ENCODE measurements around the gene CBFA2T3.
A peak's percentile ranks its signal among the peaks of the same experiment; 100 is the strongest.

CBFA2T3 gene

DNA sequence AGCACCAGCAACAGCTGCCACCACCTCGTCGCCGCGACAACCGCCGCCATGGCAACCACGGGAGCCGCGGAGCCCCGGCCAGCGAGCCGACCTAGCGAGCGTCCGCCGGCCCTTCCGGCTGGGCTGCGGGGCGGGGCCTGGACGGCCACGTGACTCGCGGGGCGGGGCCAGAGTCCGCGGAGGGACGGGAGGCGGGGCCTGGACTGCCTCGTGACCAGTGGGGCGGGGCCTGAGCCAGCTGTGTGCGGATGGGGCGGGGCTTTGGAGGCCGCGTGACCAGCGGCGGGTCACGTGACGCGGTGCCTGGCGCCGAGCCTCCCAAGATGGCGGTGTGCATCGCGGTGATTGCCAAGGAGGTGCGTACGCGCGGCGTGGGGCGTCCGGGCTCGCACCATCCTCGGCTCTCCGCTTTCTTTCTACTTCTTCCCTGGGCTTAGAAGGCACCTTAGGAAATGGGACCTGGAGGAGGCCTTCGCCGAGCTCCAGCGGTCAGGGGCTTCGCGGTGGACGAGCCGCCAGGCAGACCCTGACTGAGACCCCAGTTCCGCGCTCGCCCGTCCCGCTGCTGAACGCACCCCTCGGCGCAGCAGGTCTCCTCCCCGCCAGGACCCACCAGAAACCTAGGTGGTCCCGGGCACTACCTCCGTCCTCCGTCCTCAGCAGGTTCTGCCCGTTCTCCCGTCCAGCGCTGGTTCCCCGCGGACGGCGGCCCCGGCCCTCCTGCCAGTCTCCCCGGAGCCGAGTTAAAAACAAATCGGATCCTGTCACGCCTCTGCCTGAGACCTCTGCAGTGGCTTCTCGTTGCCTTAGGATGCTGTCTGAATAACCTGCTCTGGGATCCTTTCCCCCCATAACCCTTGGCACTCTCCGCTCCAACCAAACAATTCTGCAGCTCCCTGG, 119.9 kb downstream of the CBFA2T3 start, which contains the start of the genes GALNS and TRAPPC2L:
Gene GALNS, minus strand, starts transcription at position 120 of the 900 bp plus-strand sequence. Its CDS starts 70 bp downstream, at position 50.
Gene TRAPPC2L, plus strand, starts transcription at position 300 of the 900 bp plus-strand sequence. Its CDS starts 24 bp downstream, at position 324.
- peak; percentile 99 for DNase-seq (ENCODE audit: low read depth)

DNA sequence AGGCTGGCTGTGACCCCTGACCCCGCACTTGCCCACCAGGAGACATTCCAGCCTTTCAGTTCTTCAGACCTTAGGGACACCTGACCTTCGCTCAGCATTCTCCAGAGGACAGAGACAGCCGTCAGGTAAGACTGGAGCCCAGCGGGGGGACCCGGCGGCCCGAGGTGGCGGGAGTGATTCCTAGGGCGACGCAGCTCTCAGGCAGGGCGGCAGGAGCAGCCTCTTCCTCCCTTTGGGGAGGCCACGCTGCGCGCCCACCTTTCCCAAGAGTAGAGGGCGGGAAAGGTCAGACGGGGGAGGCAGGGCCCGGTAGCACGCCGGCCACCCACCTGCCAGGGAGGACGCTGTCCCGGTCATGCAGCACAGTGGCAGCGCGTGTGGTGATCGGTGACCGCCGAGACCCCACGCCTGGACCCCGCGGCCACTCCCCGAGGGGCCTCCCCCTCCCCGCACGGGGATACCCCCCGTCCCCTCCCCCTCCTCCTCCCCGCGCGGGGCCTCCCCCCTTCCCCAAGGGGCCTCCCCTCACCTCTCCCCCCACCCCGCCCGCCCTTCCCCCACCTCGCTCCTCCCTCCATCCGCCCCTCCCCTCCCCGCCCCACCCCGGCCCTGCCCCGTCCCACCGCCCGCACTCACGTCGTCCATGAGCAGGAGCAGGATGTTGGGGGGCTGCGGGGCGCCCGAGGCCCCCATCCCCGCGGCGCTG, 120.7 kb downstream of the CBFA2T3 start:
- DNase-seq (ENCODE audit: low read depth), result no peak

DNA sequence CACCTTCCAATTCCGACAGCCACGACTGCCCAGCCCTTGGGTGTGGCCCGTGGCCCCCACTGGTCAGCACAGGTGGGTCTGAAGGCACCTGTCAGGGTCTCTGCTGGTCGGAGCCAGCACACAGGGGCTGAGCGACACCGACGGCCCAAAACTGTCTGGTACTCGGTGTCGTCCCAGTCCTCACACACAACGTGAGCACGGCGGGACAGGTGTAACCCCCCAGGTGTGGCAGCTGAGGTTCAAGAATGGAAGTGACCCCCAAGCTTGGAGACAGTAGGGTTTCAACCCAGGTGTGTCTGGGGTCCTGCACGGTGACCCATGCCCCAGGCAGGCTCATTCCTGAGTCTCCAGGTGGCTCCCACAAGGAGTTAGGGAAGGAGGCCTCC, 121.3 kb downstream of the CBFA2T3 start:
- no peak for DNase-seq (ENCODE audit: low read depth)

DNA sequence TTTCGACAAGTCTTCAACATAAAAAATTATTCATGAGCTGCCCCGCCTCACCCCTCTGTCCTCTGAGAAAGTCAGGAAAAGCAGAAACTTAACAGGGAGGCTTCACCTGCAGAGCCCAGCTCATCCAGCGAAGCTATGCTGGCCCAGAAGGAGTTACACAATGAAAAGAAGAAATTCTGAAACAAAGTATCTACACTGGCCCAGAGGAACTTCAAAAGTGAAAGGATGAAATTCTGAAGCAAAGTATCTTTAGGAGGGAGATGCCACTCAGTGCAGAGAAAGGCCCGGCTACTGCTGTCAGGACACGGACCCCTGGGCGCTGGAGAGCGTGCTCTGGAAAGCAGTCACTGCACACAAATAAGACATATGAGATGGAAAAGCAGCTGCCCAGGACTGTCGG, 121.8 kb downstream of the CBFA2T3 start:
- DNase-seq (ENCODE audit: low read depth), result no peak

DNA sequence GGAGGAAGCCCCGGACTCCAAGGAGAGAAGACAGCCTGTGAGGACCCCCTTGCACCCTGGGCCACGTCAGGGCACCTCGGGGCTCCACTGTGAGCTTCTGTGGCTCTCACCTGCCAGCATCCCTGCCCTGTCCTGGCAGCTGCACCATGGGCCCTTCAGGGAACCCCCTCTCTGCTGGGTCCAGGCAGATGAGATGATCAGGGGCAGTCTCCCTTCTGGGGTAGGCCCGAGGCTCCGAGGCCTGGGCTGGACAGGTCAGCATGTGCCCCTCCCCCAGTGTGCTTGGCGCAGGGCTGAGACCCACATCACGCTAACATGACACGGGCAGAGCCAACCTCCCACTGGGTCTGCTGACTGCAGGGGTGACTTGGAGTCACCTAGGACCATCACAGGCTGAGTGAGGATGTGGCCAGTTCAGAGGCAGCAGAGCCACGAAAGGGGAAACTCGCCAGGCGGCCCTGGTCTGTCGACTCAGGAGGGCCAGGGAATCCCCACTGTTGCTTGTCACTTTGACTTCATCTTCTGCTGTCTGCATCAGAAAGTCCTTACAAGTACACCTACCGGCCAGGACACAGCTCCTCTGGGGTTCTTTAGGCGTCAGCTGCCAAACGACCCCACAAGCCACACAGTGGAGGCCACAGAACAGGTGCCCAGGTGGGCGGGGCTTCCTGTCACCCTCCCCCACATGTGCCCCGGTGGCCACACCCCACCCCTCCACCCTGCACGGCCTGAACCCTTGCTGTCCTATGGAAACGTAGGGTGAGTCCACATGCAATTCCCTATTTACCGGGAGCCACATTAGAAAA, 122.5 kb downstream of the CBFA2T3 start:
- no peak for DNase-seq (ENCODE audit: low read depth)

DNA sequence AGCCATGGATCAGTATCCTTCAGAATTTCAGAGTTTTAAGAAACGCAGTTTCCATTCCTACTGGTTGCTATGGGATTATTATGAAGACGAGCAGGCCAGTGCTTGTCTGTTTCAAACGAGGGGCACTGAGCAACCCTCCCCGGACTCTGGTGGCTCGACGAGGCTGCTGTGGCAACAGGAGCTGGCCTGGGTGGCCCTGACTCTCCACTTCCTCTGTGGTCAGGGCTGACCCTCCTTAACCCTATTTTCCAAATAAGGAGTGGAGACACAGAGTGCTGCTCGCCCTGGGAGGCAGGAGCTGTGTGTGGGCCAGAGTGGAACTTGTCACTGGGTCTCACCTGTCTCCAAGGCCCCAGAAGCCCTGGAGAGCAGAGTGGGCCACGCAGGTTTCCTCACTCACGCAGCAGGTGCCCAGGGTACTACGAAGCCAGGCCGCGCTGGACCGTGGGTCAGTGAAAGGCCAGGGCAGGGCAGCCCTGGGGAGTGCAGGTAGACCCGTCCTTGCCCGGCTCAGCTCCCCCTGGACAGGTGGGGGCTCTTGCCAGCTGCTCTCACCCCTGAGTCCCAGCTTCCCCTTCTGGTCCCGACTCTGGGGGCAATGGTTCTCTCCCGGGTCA, 123.6 kb downstream of the CBFA2T3 start:
- DNase-seq (ENCODE audit: low read depth), result no peak

DNA sequence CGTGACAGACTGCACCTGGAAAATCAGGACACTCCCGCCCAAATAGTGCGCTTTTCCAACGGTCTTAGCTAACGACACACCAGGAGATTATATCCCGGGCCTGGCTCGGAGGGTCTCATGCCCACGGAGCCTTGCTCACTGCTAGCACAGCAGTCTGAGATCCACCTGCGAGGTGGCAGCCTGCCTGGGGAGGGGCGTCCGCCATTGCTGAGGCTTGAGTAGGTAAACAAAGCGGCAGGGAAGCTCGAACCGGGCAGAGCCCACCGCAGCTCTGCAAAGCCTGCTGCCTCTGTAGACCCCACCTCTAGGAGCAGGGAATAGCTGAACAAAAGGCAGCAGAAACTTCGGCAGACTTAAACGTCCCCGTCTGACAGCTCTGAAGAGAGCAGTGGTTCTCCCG, 125.4 kb downstream of the CBFA2T3 start:
- DNase-seq (ENCODE audit: low read depth), result no peak

DNA sequence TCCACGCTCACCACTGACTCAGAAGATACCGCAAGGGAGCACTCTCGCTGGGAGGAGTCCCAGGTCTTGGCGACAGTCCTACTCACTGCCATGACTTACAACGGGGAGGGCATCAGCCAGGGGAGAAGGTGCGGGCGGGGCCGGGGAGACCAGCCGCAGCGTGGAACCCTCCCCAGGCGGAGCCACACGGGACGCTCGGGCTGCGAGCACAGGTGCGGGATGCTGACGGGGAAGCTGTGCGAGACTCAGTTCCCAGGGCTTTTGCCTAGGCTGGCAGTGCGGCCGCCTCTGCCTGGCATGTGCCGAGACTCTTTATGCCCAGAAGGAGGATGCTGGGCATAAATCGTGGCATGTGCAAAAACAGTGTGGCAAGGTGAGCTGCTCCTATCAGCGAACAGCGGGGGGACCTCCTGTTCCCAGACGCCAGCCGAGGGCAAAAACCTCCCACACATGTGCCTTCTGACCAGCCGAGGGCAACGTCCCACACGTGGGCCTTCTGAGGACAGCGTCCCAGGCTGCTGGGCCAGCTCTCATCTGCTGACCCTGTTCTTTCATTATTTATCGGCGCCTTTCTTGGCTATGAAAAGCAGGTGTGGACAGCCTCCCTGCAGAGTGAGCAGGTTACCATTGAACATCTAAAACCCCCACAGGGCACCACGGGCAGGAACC, 126.3 kb downstream of the CBFA2T3 start:
- no peak for DNase-seq (ENCODE audit: low read depth)

DNA sequence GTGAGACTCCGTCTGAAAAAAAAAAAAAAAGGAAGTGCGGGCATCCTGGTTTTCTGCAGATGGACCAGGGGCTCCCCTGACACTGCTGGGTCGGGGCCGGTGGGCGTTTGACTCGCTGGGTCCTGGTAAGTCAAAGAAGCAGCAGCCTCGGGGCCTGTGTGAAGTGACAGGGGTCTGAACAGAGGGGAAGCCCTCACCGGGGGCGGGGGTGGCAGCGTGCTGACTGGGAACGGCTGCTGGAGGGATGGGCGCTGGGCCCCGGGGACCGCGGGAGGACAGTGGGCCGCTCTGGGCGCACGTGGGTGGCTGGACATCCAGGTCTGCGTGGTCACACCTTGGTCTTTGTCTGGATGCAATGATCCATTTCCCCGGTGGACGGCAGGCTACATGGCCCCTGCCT, 128.4 kb downstream of the CBFA2T3 start:
- DNase-seq (ENCODE audit: low read depth), result no peak

DNA sequence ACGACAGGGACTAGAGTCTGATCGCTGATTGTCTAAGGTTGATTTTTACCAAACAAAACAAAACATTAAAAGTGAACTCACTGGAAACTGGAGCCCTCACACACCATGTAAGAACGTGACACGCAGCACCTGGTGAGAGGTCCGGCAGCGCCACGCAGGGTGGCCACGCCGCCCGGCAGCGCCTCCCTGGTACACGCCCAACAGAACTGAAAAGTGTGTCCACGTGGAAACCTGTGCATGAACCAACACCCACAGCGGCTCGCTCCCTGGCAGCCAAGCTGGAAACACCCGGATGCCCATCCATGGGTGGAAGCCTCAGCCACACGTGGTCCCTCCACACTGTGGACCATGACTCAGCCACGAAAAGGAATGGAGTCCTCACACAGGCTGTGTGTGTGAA, 129.4 kb downstream of the CBFA2T3 start:
- DNase-seq (ENCODE audit: low read depth), result no peak

DNA sequence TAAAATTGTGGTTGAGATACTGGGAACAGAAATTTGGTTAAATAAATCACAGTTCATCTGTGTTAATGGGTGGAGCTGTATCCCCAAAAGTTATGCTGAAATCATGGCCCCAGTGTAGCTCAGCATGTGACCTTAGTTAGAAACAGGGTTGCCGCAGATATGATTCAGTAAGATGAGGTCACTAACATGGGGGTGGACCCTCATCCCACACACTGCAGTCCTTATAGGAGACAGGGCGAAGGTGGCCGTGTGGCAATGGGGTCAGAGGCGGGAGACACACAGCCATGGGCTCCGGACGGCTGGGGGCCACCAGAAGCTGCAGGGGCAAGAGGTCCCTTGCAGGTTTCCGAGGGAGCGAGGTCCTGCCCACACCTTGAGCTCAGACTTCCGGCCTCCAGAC, 130.9 kb downstream of the CBFA2T3 start:
- no peak for DNase-seq (ENCODE audit: low read depth)

DNA sequence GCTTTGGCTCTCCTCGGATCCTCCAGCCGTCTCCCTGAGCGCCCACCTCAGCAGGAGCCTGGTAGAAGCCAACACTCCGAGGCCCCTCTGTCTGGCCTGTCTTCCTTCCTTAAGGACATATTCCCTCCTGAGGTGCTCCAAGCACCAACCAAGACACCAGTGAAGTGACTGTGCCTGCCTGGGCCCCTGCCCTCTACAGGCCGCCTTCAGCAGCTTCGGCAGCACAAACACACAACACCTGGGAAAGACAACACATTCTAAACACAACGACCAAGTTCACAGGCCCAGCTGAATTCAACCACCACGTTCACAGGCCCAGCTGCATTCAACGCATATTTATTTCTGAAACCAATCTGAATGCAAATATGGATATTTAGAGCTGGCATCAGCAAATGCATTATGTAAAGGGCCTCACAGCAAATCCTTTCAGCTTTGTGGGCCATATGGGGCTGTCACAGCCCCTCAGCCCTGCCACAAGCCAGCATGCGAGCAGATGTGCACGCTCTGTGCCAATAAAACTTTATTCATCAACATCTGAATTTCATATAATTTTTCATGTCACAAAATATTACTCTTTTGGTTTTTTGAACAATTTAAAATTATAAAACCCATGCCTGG, 132.5 kb downstream of the CBFA2T3 start:
- DNase-seq (ENCODE audit: low read depth), result no peak

DNA sequence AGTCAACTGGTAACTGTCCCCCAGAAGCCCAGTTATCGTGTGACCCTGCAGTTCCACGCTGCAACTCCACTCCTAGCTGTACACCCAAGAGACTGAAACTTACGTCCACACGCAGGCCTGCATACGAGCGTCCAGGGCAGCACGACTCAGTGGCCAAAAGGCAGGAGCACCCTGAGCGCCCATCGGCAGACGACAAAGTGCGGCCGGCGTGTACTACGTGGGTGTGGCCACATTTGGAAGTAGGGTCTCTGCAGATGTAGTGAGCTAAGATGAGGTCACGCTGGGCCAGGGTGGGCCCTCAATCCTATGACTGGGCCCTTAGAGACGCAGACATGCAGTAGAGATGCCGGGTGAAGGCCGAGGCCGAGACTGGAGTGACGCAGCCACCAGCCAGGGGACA, 133.8 kb downstream of the CBFA2T3 start:
- no peak for DNase-seq (ENCODE audit: low read depth)

DNA sequence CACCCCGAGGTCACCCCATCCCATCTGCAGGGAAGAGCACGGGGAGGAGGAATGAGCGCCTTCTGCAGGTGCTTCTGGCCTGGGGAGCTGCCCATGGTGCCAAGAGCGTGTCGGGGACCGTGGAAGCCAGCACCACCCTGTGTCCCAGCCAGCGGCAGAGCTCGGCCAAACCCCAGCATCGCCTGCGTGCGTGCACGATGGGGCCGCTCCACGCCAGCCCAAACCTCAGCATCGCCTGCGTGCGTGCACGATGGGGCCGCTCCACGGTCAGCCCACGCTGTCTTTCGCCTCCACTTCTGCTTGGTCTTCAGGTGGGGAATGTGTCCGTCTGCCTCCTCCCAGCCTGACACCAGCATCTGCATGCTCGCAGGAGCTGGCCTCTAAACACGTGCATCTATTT, 134.2 kb downstream of the CBFA2T3 start:
- no peak for DNase-seq (ENCODE audit: low read depth)

DNA sequence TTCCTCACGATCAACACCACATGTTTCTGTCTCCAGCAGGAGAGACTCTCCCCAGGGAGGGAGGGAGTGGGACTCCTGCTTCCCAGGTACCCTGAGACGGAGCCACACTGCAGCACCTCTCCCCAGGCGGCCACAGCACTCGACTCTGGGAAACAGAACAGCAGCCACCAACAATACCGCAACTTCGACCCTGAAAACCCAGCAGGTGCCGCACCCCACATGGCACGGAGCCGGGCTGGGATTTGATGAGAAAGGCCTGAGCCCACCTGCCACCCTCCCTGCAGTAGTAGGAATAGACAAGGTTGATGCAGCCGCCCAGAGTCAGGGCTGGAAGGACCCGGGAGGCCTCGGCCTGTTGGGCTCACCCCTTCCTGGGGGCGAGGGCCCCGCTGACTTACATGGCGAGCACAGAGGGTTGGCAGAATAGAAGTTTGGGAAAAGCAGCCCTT, 134.7 kb downstream of the CBFA2T3 start:
- DNase-seq (ENCODE audit: low read depth), result no peak

DNA sequence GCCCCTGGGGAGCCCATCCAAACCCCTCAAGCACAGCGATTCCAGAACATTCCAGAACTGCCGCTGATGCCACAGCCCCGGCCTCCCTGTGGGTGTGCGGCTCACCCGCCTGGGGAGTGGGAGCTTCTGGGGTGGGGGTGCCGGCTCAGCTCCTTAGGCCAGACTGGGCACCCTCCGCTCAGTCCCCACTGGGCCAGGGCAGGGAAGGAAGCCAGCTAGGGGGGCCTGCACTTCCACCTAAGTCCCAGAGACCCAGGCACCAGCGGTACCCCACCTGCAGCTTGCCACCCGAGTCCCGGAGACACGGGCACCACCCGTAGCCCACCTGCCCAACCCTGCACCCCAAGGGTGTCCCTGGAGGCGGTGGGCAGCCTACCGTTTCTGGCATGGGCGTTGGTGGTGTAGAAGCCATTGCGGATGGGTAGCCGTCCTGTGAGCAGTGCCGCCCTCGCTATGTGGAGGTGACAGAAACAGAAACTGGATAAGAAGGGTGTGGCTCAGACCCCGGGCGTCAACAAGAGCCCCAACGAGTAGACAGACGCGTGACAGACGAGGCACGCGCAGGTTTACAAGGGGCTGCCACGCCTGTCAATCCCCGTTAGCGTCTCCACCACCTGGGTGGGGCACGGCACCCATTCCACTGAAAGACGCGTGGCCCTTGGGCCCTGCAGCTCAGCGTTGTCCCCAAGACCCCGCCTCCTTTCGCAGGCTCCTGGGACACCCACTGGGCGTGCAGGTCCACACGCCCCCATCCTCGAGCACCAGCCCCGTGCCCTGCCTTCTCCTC, 135.3 kb downstream of the CBFA2T3 start:
- DNase-seq (ENCODE audit: low read depth), result no peak

DNA sequence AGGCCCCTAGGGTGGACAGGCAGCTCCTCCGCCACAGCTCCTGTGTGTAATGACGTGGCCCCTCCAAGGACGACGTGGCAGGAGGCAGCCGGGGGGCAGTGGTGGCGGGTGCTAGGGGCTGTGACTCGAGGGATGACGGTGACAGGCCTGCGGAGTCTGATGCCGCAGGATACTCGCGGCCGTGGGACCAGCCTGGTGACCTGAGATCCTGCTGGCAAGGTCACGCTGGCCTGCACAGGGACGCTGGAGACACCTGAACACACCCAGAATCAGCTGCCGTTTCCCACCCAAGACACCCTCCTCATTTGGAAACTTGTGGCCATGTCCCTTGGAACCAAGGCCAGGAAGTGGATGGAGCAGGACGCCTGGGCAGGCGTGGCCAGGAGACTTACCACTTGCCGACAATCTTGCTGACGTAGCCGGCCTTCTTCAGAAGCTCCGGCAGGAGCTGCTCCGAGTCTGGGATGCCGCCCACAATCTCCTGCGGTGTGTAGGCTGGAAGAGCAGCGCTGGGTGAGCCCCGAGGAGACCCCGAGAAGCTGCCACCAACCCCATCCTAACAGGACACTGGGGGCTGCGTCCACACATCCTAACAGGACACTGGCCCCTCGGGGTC, 136.3 kb downstream of the CBFA2T3 start:
- no peak for DNase-seq (ENCODE audit: low read depth)

DNA sequence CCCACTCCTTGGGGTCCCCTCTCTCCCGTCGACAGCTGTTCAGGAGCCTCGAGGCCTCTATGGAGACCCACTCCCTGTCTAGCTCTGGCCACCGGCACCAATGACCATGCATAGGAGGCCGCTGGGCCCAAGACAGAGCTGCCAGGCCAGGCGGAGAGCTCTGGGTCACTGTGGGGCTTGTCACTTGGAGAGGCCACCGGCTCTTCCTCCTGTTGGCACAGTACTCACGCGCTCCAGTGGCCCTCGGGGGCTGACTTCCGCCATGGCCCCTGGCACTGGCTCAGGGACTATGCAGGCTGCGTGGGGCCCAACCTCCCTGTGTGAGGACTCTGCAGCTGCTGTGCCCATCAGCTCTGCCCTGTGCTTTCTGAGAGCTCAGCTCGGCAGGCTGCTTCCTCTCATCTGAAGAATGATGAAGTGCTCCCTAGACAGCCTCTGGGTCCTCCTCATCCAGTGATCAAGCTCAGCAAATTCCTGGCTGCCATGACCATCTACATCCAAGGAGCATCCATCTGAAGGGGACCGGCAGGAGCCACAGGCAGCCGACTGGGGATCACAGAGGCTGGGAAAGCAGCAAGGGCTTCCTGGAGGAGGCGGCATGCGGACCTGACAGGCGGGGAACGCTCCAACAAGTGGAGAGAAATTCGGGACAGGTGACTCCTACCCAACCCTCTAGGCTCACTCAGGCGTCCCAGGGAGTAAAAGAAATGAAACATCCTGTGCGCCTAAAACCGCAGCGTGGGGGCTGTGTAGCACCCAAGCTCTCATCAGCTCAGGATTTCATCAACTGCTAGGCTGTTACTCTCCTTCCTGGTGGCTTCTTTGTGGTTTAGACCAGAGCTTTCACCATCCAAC, 137.0 kb downstream of the CBFA2T3 start:
- DNase-seq (ENCODE audit: low read depth), result no peak
